Esophagus (tissue), 2 donors: ENCODE data around the gene SHQ1. TPM values are rescaled to one million over a fixed set of nuclear protein-coding genes. Genes with fewer than 3 reads are reported as not detected.
A peak's percentile ranks its signal among the peaks of the same experiment; 100 is the strongest.
"Not testable (repeated sequence)": the region's sequence is repeated elsewhere in the genome, so short reads cannot be mapped to it uniquely, and the experiment has no call there.

Experiments used
- H3K27ac ChIP-seq, 2 donors: one replicate each; pipeline ENCODE4 v1.5.1; 2013; ENCODE audit warnings: low read depth in 2 of 2, mild to moderate bottlenecking in 2 of 2, inconsistent platforms in 1 of 2, low read length in 1 of 2, moderate library complexity in 1 of 2
- H3K27me3 ChIP-seq, 2 donors: one replicate each; pipeline ENCODE4 v1.6.1; 2013; ENCODE audit warnings: low read length in 2 of 2, control low read depth in 1 of 2, mild to moderate bottlenecking in 1 of 2; ENCODE audit not compliant: insufficient read depth in 2 of 2, control insufficient read depth in 1 of 2
- H3K36me3 ChIP-seq, 2 donors: one replicate each; pipeline ENCODE4 v1.6.1; 2013; ENCODE audit warnings: low read length in 1 of 2; ENCODE audit not compliant: control insufficient read depth in 2 of 2, insufficient read depth in 2 of 2
- H3K4me1 ChIP-seq, 2 donors: one replicate each; pipeline ENCODE4 v1.6.1; 2013; ENCODE audit warnings: low read length in 1 of 2; ENCODE audit not compliant: control insufficient read depth in 2 of 2, insufficient read depth in 2 of 2
- H3K4me3 ChIP-seq, 2 donors: one replicate each; pipeline ENCODE4 v1.5.1; 2013; ENCODE audit warnings: low read length in 2 of 2, mild to moderate bottlenecking in 2 of 2, low read depth in 1 of 2, moderate library complexity in 1 of 2
- H3K9me3 ChIP-seq, 2 donors: one replicate each; pipeline ENCODE4 v1.6.1; 2013; ENCODE audit warnings: mild to moderate bottlenecking in 2 of 2, low read depth in 1 of 2, low read length in 1 of 2, moderate library complexity in 1 of 2; ENCODE audit not compliant: control insufficient read depth in 2 of 2, insufficient read depth in 1 of 2
- WGBS, 2 donors: extraction: QIAGEN DNeasy Blood & Tissue Kit; methylation state at CpG; one replicate each; pipeline ENCODE4 v1.1.7; 2013; 5-methylcytosine and 5-hydroxymethylcytosine counted together
- polyA plus RNA-seq, 2 donors: library from polyadenylated mRNA; stranded (reverse); fragments of 200-250 nt; gene quantifications; one replicate each; pipeline ENCODE4 v1.2.3, GENCODE V29; 2013
- donor health status: healthy with polysubstance abuse.
- donor health status: Bipolar disorder and iron deficiency.

SHQ1 gene
- polyA plus RNA-seq, 2 donors, result 5.5 to 6.9 TPM

DNA sequence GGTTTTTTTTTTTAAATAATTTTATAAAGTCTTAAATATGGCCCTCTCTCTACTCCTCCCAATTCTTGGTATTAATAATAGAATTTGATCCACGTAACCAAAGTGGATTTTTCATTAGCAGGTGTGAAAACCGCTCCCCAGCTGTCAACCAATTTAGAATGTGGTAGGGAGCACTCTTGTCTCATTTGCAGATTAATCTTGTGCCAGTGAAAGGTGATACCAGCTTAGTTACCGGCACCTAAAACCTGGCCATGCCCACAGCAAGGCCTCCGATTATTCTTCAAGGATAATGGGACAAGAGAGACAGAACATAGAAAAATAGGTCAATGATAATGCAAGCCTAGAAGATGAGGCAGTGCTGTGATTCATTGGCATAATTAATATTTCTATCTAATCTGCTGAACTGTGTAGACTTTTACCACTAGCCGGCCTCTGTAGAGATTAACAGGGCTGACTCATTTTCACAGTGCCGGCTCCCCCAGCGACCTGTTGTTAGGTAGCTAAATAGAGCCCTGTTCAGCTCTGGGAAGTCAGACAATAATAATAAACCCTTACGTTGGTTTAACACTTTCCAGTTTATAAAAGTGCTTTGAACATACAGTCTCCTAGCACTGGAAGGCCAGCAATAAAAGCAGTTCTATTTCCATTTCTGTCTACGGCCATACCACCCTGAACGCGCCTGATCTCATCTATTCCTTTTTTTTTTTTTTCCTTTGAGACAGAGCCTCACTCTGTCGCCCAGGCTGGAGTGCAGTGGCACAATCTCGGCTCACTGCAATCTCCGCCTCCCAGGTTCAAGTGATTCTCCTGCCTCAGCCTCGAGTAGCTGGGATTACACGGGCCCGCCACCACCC is 102.9 kb downstream of the SHQ1 start:
- WGBS, 2 donors, result 64 to 77% methylated on average over 17 of the region's 17 CpGs
- Histone ChIP-seq H3K9me3 (no peaks in the 10 kb centered on the region), H3K27ac (no peak overlapping the region), H3K4me3 (no peak overlapping the region), H3K36me3 (no peaks in the 10 kb centered on the region), H3K27me3 (no peaks in the 10 kb centered on the region), H3K4me1 (peaks cover 0 to 2% of the 10 kb centered on the region in 2 donors)

GRCh38 chr3:72744330-72744729 is 103.9 kb downstream of the SHQ1 start:
- H3K4me3 ChIP-seq, result no peak overlapping the region
- H3K27me3 ChIP-seq, result no peaks in the 10 kb centered on the region
- no peaks in the 10 kb centered on the region for H3K9me3 ChIP-seq
- WGBS, 2 donors, result 48 to 75% methylated on average over 1 of the region's 1 CpG
- peaks cover 0 to 4% of the 10 kb centered on the region in 2 donors for H3K4me1 ChIP-seq
- H3K36me3 ChIP-seq, result no peaks in the 10 kb centered on the region
- no peak overlapping the region for H3K27ac ChIP-seq

- H3K4me1 ChIP-seq, result peaks cover 0 to 4% of the 10 kb centered on the region in 2 donors
- no peak overlapping the region for H3K4me3 ChIP-seq
- peaks cover 0 to under 1% of the 10 kb centered on the region in 2 donors for H3K9me3 ChIP-seq
- no peaks in the 10 kb centered on the region for H3K36me3 ChIP-seq
- WGBS, 2 donors, result 84 to 87% methylated on average over 6 of the region's 6 CpGs
- H3K27me3 ChIP-seq, result no peaks in the 10 kb centered on the region
- no peak overlapping the region for H3K27ac ChIP-seq
Observed at GRCh38 chr3:72739531-72740466, 108.4 kb downstream of the SHQ1 start.

GRCh38 chr3:72738752-72739530 is 109.3 kb downstream of the SHQ1 start:
- Histone ChIP-seq H3K4me1 (peaks cover 0 to 4% of the 10 kb centered on the region in 2 donors), H3K9me3 (peaks cover 0 to 3% of the 10 kb centered on the region in 2 donors), H3K4me3 (peak overlapping the region; percentile 3 to 30), H3K27me3 (no peaks in the 10 kb centered on the region), H3K27ac (no peak overlapping the region), H3K36me3 (no peaks in the 10 kb centered on the region)
- 12 to 14% methylated on average over 49 to 53 of the region's 53 CpGs for WGBS, 2 donors

DNA sequence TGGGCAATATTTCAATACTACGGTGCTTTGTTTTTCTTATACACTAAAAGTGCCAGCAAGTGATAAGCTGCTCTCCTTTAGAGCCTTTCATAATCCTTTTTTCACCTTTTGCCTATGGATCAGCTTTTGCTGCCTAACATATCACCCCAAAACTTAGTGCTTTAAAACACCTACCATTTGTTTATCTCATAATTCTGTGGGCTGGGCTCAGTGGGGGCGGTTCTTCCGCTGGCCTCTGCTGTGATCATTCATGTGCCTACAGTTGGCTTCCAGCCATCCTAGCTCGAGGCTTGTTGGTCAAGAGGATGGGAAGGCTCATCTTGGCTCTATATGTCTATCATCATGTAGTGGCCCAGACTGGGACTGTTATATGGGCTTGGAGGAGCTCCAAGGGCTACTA is 113.2 kb downstream of the SHQ1 start:
- H3K9me3 ChIP-seq, H3K27me3 ChIP-seq, H3K4me3 ChIP-seq, H3K27ac ChIP-seq, H3K4me1 ChIP-seq, H3K36me3 ChIP-seq: not testable (repeated sequence)
- 98 to 100% methylated on average over 2 to 3 of the region's 4 CpGs for WGBS, 2 donors

DNA sequence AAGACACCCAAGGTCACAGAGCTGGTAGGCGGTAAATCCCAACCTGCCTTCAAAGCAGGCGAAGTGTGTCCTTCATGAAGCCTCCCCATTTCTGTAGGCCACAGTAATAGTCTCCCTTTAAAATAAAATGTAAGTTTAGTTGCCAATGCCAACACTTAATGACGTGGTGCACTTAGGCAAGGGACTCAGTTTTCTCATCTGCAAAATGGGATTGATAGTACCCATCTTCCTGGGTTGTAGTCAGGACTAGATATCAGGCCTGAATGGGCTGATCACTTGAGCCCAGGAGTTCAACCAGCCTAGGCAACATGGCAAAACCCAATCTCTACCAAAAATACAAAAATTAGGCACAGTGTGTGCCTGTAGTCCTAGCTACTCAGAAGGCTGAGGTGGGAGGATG is 114.6 kb downstream of the SHQ1 start:
- H3K27me3 ChIP-seq, result no peaks in the 10 kb centered on the region
- 91 to 93% methylated on average over 3 of the region's 3 CpGs for WGBS, 2 donors
- peaks cover 0 to 2% of the 10 kb centered on the region in 2 donors for H3K4me1 ChIP-seq
- H3K4me3 ChIP-seq, result no peak overlapping the region
- no peak overlapping the region for H3K27ac ChIP-seq
- H3K9me3 ChIP-seq, result peaks cover 2 to 8% of the 10 kb centered on the region in 2 donors
- no peaks in the 10 kb centered on the region for H3K36me3 ChIP-seq

DNA sequence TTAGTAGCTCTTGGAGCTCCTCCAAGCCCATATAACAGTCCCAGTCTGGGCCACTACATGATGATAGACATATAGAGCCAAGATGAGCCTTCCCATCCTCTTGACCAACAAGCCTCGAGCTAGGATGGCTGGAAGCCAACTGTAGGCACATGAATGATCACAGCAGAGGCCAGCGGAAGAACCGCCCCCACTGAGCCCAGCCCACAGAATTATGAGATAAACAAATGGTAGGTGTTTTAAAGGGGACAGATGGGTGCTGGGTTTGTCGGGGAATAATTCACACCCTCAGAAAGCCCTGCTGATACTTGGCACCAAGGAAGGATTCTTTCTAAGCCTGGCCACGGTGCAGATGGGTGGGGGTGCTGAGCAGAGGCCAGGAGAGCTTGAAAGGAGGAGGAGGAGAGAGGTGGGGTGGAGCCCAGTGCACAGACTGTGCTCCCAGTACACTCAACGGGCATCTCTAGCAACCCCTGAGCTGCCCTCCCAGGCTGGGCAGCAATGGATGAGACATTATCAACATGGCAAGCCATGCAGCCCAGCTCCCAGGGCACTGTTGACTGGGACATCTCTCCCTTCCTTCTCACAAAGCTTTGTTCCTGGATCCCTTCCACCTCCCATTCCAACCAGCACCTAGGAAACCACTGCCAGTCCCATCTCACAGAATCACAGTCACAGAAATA is 115.4 kb downstream of the SHQ1 start:
- H3K4me1 ChIP-seq, H3K4me3 ChIP-seq, H3K27me3 ChIP-seq, H3K9me3 ChIP-seq, H3K27ac ChIP-seq, H3K36me3 ChIP-seq: not testable (repeated sequence)
- WGBS, 2 donors, result 84 to 93% methylated on average over 4 to 5 of the region's 6 CpGs

- H3K9me3 ChIP-seq, result peaks cover 2 to 5% of the 10 kb centered on the region in 2 donors
- H3K4me1 ChIP-seq, result peaks cover 0 to 5% of the 10 kb centered on the region in 2 donors
- 39 to 48% methylated on average over 16 of the region's 16 CpGs for WGBS, 2 donors
- no peak overlapping the region for H3K4me3 ChIP-seq
- H3K27me3 ChIP-seq, result peaks cover 0 to 2% of the 10 kb centered on the region in 2 donors
- no peaks in the 10 kb centered on the region for H3K36me3 ChIP-seq
- H3K27ac ChIP-seq, result no peak overlapping the region
Observed at GRCh38 chr3:72728958-72729467, 119.2 kb downstream of the SHQ1 start.
